IPS-NIHi7 (cell line): ENCODE data around the gene LRRC23.
"Not testable (repeated sequence)": the region's sequence is repeated elsewhere in the genome, so short reads cannot be mapped to it uniquely, and the experiment has no call there.

Experiments
- DNase-seq: peaks from one replicate; pipeline ENCODE4 v3.0.0; 2012; ENCODE audit warnings: mixed read lengths; ENCODE audit errors: extremely low spot score

LRRC23 gene

GRCh38 chr12:6902448-6902847 is 2.2 kb upstream of the LRRC23 start:
- no peak for DNase-seq

- no peak for DNase-seq
Measured at GRCh38 chr12:6903722-6904121, 900 bp upstream of the LRRC23 start.

GRCh38 chr12:6905414-6906040 is 905 bp downstream of the LRRC23 start:
- DNase-seq = no peak

- not testable (repeated sequence) for DNase-seq
Measured at GRCh38 chr12:6908141-6908540, 3.5 kb downstream of the LRRC23 start.

GRCh38 chr12:6909421-6910145 is 5.0 kb downstream of the LRRC23 start:
- no peak for DNase-seq

GRCh38 chr12:6912164-6912935 is 7.7 kb downstream of the LRRC23 start:
- no peak for DNase-seq

GRCh38 chr12:6914246-6914946 is 9.8 kb downstream of the LRRC23 start, which contains the start of gene ENO2:
TSS of gene ENO2 (plus strand) at chr12:6914580. CDS start at chr12:6915833, 1,253 bp downstream.
- peak; percentile 63 for DNase-seq

GRCh38 chr12:6914947-6915788 is 10.5 kb downstream of the LRRC23 start:
- peak; percentile 71 for DNase-seq

GRCh38 chr12:6915789-6916285 is 11.2 kb downstream of the LRRC23 start:
- DNase-seq = no peak

GRCh38 chr12:6916426-6917200 is 12.0 kb downstream of the LRRC23 start:
- no peak for DNase-seq

GRCh38 chr12:6917491-6918231 is 13.0 kb downstream of the LRRC23 start:
- DNase-seq = no peak

- DNase-seq = no peak
Measured at GRCh38 chr12:6919588-6919987, 15.0 kb downstream of the LRRC23 start.

- DNase-seq = no peak
Measured at GRCh38 chr12:6921539-6921938, 16.9 kb downstream of the LRRC23 start.

- DNase-seq = no peak
Measured at GRCh38 chr12:6921996-6922946, 17.6 kb downstream of the LRRC23 start.

GRCh38 chr12:6923003-6923732 is 18.5 kb downstream of the LRRC23 start:
- DNase-seq = no peak

- no peak for DNase-seq
Measured at GRCh38 chr12:6923851-6924250, 19.2 kb downstream of the LRRC23 start.

- no peak for DNase-seq
Measured at GRCh38 chr12:6925239-6925539, 20.6 kb downstream of the LRRC23 start.
